Activated CD8-positive, alpha-beta memory T cell treated with anti-CD3 and anti-CD28 coated beads for 48 hours (primary cell): ENCODE measurements around the gene CTDNEP1.

ENCODE experiments used
- DNase-seq, 3 experiments: peaks; one replicate each; pipeline ENCODE4 v3.0.0-alpha.2; 2020; ENCODE audit warnings: low read depth in 2 of 3, low spot score in 2 of 3

The CTDNEP1 gene

GRCh38 chr17:7251661-7252175, at the start of gene CTDNEP1:
TSS of gene CTDNEP1 (minus strand) at chr17:7251734. CDS start at chr17:7251296, 438 bp downstream.
- DNase-seq, result peak in 1 of 3 experiments; percentile 100

GRCh38 chr17:7296189-7296861, 44.8 kb upstream of the CTDNEP1 start:
- peak in 1 of 3 experiments; percentile 59 for DNase-seq

DNA sequence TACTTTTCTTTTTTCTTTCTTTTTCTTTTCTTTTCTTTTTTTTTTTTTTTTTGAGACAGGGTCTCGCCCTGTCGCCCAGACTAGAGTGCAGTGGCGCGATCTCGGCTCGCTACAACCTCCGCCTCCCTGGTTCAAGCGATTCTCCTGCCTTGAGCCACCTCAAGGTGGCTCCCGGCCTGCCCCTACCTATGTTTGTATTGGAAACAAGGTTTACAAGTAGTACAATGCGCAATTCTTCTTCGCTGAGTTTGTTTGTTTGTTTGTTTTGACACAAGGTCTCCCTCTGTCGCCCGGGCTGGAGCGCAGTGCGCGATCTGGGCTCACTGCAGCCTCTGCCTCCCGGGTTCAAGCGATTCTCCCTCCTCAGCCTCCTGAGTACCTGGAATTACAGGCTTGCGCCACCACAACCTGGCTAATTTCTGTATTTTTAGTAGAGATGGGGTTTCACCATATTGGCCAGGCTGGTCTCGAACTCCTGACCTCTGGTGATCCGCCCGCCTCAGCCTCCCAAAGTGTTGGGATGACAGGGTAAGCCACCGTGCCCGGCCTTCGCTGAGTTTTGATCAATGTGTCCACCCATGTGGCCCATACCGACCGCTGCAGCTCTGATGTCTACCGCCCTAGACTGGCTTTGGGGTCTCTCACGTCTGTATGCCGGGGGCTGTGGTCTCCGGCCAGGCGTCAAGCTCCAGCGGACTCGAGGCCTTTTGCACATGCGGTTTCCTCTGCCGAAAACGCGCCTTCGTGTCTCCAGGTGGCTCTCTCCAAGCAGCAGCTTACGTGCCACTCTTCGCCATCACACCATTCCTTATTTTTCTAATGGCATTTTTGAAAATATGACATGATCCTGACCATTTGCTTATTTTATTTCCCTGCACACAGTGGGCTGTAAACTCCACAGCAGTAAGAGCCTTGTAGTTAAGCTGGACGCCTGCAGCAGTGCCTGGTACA, 44.0 kb upstream of the CTDNEP1 start:
- no peak for DNase-seq

GRCh38 chr17:7294614-7295153, 43.1 kb upstream of the CTDNEP1 start, which contains the start of gene YBX2:
TSS of gene YBX2 (minus strand) at chr17:7294639. CDS start at chr17:7294500, 139 bp downstream.
- DNase-seq, result peak in 1 of 3 experiments; percentile 55

- DNase-seq, result no peak
These were observed 42.5 kb upstream of the CTDNEP1 start for GRCh38 chr17:7293816-7294613.

GRCh38 chr17:7293159-7293558, 41.6 kb upstream of the CTDNEP1 start:
- DNase-seq, result no peak

- no peak for DNase-seq
These were observed 41.2 kb upstream of the CTDNEP1 start for GRCh38 chr17:7292729-7293128.

DNA sequence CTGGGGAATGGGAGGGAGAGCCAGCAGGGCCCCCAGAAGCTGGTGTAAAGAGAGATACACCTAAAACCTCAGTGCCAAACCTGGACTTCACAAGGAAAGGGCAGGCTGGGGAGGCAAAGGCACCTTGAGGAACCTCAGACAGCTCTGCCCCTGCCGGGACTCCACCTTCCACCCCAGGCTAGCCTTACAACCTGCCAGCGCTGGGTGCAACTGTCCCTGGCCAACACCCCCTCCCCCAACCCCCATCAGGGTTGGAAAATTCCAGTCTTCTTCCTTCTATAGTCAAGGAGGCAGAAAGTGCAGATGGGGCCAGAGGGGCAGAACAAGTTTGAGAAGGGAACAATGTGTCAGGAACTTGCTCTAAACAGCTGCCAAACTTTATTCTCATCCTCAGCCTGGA, 40.7 kb upstream of the CTDNEP1 start:
- DNase-seq, result no peak

DNA sequence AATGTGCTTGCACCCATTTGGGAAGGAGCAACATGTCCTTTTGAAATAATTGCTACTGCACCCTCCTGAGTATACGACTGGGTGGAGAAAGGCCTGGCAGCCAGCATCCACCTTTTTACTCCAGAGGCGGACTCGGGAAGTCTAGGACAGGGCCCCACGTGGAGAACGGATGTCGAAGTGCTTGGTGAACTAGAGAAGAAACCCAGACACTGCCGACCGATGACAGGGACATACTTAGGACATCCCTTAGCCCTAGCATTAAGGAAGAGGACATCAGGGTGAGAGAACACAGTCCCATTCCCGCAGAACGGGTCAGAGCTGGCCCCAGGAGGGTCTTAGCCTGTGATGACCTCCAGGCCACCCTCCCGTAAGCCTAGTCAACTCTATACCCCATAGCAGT, 39.2 kb upstream of the CTDNEP1 start:
- DNase-seq, result no peak

- no peak for DNase-seq
These were observed 38.6 kb upstream of the CTDNEP1 start for GRCh38 chr17:7290166-7290565.

DNA sequence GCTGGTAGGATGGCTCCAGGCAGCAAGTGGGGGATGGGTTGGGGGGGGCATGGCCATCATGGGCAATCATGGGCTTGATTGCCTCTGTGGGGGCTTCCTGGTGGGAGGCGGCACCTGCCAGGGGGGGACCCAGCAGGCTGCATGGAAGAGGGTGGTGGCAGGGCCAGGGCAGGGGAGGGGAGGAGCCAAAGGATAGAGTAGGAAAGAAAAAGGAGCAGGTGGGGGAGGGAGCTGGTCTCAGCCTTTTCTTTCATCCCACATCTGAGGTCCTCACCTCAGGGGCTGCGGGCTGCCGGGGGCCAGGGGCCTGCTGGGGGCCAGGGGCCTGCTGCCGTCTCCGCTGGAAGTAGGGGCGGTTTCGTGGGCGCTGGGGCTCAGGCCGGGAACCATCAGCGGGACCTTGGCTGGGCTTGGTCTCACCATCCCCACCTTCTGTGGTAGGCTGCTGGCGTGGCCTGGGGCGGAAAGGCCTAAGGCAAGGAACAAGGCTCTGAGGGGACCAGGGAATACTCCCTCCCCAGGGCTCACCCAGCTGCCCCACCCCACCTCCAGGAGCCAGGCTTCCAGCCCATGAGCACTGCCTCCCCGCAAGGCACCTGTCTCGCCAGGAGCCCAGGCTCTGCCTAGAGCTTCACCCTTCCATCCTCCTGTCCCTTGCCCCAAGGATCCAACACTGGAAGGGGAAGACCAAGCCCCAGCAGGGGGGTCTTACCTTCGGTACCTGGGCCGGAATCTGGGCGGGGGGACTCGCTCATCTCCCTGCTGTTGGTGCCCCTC, 37.9 kb upstream of the CTDNEP1 start:
- DNase-seq, result no peak

- DNase-seq, result no peak
These were observed 34.1 kb upstream of the CTDNEP1 start for GRCh38 chr17:7285679-7286078.

GRCh38 chr17:7284911-7285310, 33.4 kb upstream of the CTDNEP1 start:
- DNase-seq, result no peak

DNA sequence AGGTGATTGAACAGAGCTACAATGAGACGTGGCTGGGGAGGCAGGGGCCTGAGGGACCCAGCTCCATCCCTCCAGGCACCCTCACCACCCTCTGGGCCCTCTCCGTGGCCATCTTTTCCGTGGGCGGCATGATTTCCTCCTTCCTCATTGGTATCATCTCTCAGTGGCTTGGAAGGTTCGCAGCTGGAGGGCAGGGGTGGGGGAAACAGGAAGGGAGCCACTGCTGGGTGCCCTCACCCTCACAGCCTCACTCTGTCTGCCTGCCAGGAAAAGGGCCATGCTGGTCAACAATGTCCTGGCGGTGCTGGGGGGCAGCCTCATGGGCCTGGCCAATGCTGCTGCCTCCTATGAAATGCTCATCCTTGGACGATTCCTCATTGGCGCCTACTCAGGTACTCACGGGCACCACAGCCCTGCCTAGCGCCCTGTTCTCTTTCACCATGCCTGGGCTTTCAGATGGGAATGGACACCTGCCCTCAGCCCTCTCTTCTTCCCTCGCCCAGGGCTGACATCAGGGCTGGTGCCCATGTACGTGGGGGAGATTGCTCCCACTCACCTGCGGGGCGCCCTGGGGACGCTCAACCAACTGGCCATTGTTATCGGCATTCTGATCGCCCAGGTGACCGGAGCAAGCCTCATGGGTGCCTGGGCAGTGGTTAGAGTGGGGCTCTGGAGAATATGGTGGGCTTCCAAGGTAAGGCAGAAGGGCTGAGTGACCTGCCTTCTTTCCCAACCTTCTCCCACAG, 32.1 kb upstream of the CTDNEP1 start:
- no peak for DNase-seq

GRCh38 chr17:7282752-7283321, 31.3 kb upstream of the CTDNEP1 start:
- DNase-seq, result no peak

GRCh38 chr17:7281953-7282751, 30.6 kb upstream of the CTDNEP1 start:
- DNase-seq, result no peak

DNA sequence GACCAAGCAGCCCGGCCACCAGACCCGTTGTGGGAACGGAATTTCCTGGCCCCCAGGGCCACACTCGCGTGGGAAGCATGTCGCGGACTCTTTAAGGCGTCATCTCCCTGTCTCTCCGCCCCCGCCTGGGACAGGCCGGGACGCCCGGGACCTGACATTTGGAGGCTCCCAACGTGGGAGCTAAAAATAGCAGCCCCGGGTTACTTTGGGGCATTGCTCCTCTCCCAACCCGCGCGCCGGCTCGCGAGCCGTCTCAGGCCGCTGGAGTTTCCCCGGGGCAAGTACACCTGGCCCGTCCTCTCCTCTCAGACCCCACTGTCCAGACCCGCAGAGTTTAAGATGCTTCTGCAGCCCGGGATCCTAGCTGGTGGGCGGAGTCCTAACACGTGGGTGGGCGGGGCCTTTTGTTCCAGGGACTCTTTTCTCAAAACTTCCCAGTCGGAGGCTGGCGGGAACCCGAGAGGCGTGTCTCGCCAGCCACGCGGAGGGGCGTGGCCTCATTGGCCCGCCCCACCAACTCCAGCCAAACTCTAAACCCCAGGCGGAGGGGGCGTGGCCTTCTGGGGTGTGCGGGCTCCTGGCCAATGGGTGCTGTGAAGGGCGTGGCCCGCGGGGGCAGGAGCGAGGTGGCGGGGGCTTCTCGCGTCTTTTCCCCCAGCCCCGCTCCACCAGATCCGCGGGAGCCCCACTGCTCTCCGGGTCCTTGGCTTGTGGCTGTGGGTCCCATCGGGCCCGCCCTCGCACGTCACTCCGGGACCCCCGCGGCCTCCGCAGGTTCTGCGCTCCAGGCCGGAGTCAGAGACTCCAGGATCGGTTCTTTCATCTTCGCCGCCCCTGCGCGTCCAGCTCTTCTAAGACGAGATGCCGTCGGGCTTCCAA, 29.8 kb upstream of the CTDNEP1 start, which contains the start of gene SLC2A4:
TSS of gene SLC2A4 (plus strand) at position 645 of the 879 bp plus-strand sequence. CDS start at position 862, 217 bp downstream.
- peak; percentile 67 to 84 (median 82) for DNase-seq
